ENCODE data around the gene TBC1D3I. TPM values are rescaled to one million over a fixed set of nuclear protein-coding genes. Genes with fewer than 3 reads are reported as not detected.
"Not testable (repeated sequence)": the region's sequence is repeated elsewhere in the genome, so short reads cannot be mapped to it uniquely, and the experiment has no call there.

TBC1D3I gene
- total and polyA plus RNA-seq, 2 donors (not counting 1 experiment from before 2014, with no cell fraction given) = under 0.01 to 0.03 TPM

- H3K9me3 ChIP-seq (ENCODE audit: control insufficient read depth, insufficient read depth, low read depth, low read length); H3K4me2 ChIP-seq (ENCODE audit: extremely low read depth, insufficient read depth, low read length); H3K27me3 ChIP-seq (ENCODE audit: control insufficient read depth, insufficient read depth, low read length); DNase-seq (ENCODE audit: low read depth in 2 of 2); H3K4me1 ChIP-seq (ENCODE audit: control insufficient read depth, extremely low read depth, insufficient read depth, low read length); H2AFZ ChIP-seq (ENCODE audit: low read length); H3K9ac ChIP-seq (ENCODE audit: insufficient read depth, low read length); H3K79me2 ChIP-seq (ENCODE audit: control insufficient read depth, insufficient read depth, low read length); H4K20me1 ChIP-seq (ENCODE audit: control insufficient read depth, extremely low read depth, insufficient read depth, low read length); H3K36me3 ChIP-seq (ENCODE audit: control insufficient read depth, insufficient read depth, low read length); H3K4me3 ChIP-seq (replicated peaks in 1 of 4; ENCODE audit: control extremely low read depth in 1 of 4, insufficient read depth in 1 of 4, low read depth in 3 of 4, low read length in 4 of 4); H3K27ac ChIP-seq (ENCODE audit: insufficient read depth, low read length): not testable (repeated sequence)
Observed at GRCh38 chr17:36206486-36206821, 57.9 kb downstream of the TBC1D3I start.

- Histone ChIP-seq H3K27me3 (ENCODE audit: control insufficient read depth, insufficient read depth, low read length) (no peaks in the 10 kb centered on the region), H3K36me3 (ENCODE audit: control insufficient read depth, insufficient read depth, low read length) (no peaks in the 10 kb centered on the region), H3K4me1 (ENCODE audit: control insufficient read depth, extremely low read depth, insufficient read depth, low read length) (no peaks in the 10 kb centered on the region), H3K9me3 (ENCODE audit: control insufficient read depth, insufficient read depth, low read depth, low read length) (no peaks in the 10 kb centered on the region), H3K4me2 (ENCODE audit: extremely low read depth, insufficient read depth, low read length) (no peak overlapping the region), H3K79me2 (ENCODE audit: control insufficient read depth, insufficient read depth, low read length) (no peaks in the 10 kb centered on the region), H2AFZ (ENCODE audit: low read length) (no peak overlapping the region), H4K20me1 (ENCODE audit: control insufficient read depth, extremely low read depth, insufficient read depth, low read length) (no peaks in the 10 kb centered on the region), H3K9ac (ENCODE audit: insufficient read depth, low read length) (no peak overlapping the region), H3K27ac (ENCODE audit: insufficient read depth, low read length) (no peak overlapping the region), H3K4me3 (replicated peaks in 1 of 4; ENCODE audit: control extremely low read depth in 1 of 4, insufficient read depth in 1 of 4, low read depth in 3 of 4, low read length in 4 of 4) (no peak overlapping the region)
- DNase-seq (ENCODE audit: low read depth in 2 of 2) = no peak
- TF ChIP-seq EZH2 (IDR thresholded peaks at IDR 0.05; ENCODE audit: low read length, missing control alignments) (no peak), CTCF (conservative IDR thresholded peaks at IDR 0.05 in 1 of 2, IDR thresholded peaks at IDR 0.05 in 1 of 2; ENCODE audit: low read depth in 1 of 2, low read length in 2 of 2) (no peak)
Observed at GRCh38 chr17:36205637-36206485, 58.5 kb downstream of the TBC1D3I start.

GRCh38 chr17:36204724-36205500 is 59.5 kb downstream of the TBC1D3I start:
- no peak for DNase-seq (ENCODE audit: low read depth in 2 of 2)
- Histone ChIP-seq H3K4me2 (ENCODE audit: extremely low read depth, insufficient read depth, low read length) (no peak overlapping the region), H3K36me3 (ENCODE audit: control insufficient read depth, insufficient read depth, low read length) (no peaks in the 10 kb centered on the region), H3K27ac (ENCODE audit: insufficient read depth, low read length) (no peak overlapping the region), H3K9me3 (ENCODE audit: control insufficient read depth, insufficient read depth, low read depth, low read length) (no peaks in the 10 kb centered on the region), H3K79me2 (ENCODE audit: control insufficient read depth, insufficient read depth, low read length) (no peaks in the 10 kb centered on the region), H2AFZ (ENCODE audit: low read length) (no peak overlapping the region), H3K4me1 (ENCODE audit: control insufficient read depth, extremely low read depth, insufficient read depth, low read length) (no peaks in the 10 kb centered on the region), H4K20me1 (ENCODE audit: control insufficient read depth, extremely low read depth, insufficient read depth, low read length) (no peaks in the 10 kb centered on the region), H3K27me3 (ENCODE audit: control insufficient read depth, insufficient read depth, low read length) (no peaks in the 10 kb centered on the region), H3K4me3 (replicated peaks in 1 of 4; ENCODE audit: control extremely low read depth in 1 of 4, insufficient read depth in 1 of 4, low read depth in 3 of 4, low read length in 4 of 4) (no peak overlapping the region), H3K9ac (ENCODE audit: insufficient read depth, low read length) (no peak overlapping the region)
- no peak for TF ChIP-seq EZH2 (IDR thresholded peaks at IDR 0.05; ENCODE audit: low read length, missing control alignments)
- no peak for TF ChIP-seq CTCF (conservative IDR thresholded peaks at IDR 0.05 in 1 of 2, IDR thresholded peaks at IDR 0.05 in 1 of 2; ENCODE audit: low read depth in 1 of 2, low read length in 2 of 2)

Other genes with a start within 250 kb of the TBC1D3I start
- gene CCL23, start 246.6 kb downstream of the TBC1D3I start, total RNA-seq = not detected in 2 replicates
- gene CCL23, start 246.6 kb downstream of the TBC1D3I start, polyA plus RNA-seq = not detected in 2 replicates
- gene CCL18, start 200.3 kb downstream of the TBC1D3I start, total RNA-seq = not detected in 2 replicates
- gene CCL18, start 200.3 kb downstream of the TBC1D3I start, polyA plus RNA-seq = not detected in 2 replicates
- not detected in 2 replicates for gene CCL3, start 174.4 kb downstream of the TBC1D3I start, total RNA-seq
- not detected in 2 replicates for gene CCL3, start 174.4 kb downstream of the TBC1D3I start, polyA plus RNA-seq
- gene CCL4, start 160.7 kb downstream of the TBC1D3I start, total RNA-seq = not detected in 2 replicates
- not detected in 2 replicates for gene CCL4, start 160.7 kb downstream of the TBC1D3I start, polyA plus RNA-seq
- 1.8 and 2.3 TPM in 2 replicates for gene TBC1D3B, start 87.9 kb downstream of the TBC1D3I start, total RNA-seq
- gene TBC1D3B, start 87.9 kb downstream of the TBC1D3I start, polyA plus RNA-seq = 0.42 and 0.86 TPM in 2 replicates
- gene CCL3L1, start 67.8 kb downstream of the TBC1D3I start, total RNA-seq = not detected in 2 replicates
- gene CCL3L1, start 67.8 kb downstream of the TBC1D3I start, polyA plus RNA-seq = not detected in 2 replicates
- not detected in 2 replicates for gene CCL4L2, start 53.5 kb downstream of the TBC1D3I start, total RNA-seq
- gene CCL4L2, start 53.5 kb downstream of the TBC1D3I start, polyA plus RNA-seq = not detected in 2 replicates
- gene TBC1D3G, start 59.3 kb upstream of the TBC1D3I start, total RNA-seq = not detected in 2 replicates
- not detected in 2 replicates for gene TBC1D3G, start 59.3 kb upstream of the TBC1D3I start, polyA plus RNA-seq
- not detected in 2 replicates for gene TBC1D3H, start 123.9 kb upstream of the TBC1D3I start, total RNA-seq
- gene TBC1D3H, start 123.9 kb upstream of the TBC1D3I start, polyA plus RNA-seq = not detected in 2 replicates
- 26.7 and 29.1 TPM in 2 replicates for gene ZNHIT3, start 222.1 kb upstream of the TBC1D3I start, total RNA-seq
- 44.5 and 51.0 TPM in 2 replicates for gene ZNHIT3, start 222.1 kb upstream of the TBC1D3I start, polyA plus RNA-seq

All from fibroblast of lung (primary cell).